Measurements from ENCODE around the gene PPHLN1.
"Not testable (repeated sequence)": the region's sequence is repeated elsewhere in the genome, so short reads cannot be mapped to it uniquely, and the experiment has no call there.

PPHLN1 gene

DNA sequence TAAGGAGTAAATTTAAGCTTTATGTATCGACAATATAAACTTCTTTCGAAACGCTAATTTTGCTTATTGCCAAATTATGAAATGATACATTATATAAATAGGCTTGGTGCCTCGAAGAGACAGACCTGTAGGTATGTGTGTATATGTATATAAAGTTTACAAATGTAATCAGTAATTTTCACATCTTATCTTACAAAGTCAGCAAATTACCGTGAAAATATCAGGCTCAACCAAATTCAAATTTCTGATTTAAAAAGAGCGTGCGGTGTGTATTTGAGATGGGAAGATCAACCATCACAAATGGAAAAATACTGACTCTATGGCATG lies 678 bp upstream of the PPHLN1 start (continued):
- TF ChIP-seq, protein P1, sequence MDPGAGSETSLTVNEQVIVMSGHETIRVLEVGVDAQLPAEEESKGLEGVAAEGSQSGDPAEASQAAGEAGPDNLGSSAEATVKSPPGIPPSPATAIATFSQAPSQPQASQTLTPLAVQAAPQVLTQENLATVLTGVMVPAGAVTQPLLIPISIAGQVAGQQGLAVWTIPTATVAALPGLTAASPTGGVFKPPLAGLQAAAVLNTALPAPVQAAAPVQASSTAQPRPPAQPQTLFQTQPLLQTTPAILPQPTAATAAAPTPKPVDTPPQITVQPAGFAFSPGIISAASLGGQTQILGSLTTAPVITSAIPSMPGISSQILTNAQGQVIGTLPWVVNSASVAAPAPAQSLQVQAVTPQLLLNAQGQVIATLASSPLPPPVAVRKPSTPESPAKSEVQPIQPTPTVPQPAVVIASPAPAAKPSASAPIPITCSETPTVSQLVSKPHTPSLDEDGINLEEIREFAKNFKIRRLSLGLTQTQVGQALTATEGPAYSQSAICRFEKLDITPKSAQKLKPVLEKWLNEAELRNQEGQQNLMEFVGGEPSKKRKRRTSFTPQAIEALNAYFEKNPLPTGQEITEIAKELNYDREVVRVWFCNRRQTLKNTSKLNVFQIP (CRISPR knock-in tag; IDR thresholded peaks at IDR 0.05; ENCODE audit: borderline replicate concordance, low read depth) = no peak
- TF ChIP-seq ZNF70 (CRISPR knock-in tag; IDR thresholded peaks at IDR 0.05) (no peak), SNAI2 (CRISPR knock-in tag; IDR thresholded peaks at IDR 0.05) (no peak)
- TF ChIP-seq, protein P2, sequence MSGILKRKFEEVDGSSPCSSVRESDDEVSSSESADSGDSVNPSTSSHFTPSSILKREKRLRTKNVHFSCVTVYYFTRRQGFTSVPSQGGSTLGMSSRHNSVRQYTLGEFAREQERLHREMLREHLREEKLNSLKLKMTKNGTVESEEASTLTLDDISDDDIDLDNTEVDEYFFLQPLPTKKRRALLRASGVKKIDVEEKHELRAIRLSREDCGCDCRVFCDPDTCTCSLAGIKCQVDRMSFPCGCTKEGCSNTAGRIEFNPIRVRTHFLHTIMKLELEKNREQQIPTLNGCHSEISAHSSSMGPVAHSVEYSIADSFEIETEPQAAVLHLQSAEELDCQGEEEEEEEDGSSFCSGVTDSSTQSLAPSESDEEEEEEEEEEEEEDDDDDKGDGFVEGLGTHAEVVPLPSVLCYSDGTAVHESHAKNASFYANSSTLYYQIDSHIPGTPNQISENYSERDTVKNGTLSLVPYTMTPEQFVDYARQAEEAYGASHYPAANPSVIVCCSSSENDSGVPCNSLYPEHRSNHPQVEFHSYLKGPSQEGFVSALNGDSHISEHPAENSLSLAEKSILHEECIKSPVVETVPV (CRISPR knock-in tag; IDR thresholded peaks at IDR 0.05) = no peak

DNA sequence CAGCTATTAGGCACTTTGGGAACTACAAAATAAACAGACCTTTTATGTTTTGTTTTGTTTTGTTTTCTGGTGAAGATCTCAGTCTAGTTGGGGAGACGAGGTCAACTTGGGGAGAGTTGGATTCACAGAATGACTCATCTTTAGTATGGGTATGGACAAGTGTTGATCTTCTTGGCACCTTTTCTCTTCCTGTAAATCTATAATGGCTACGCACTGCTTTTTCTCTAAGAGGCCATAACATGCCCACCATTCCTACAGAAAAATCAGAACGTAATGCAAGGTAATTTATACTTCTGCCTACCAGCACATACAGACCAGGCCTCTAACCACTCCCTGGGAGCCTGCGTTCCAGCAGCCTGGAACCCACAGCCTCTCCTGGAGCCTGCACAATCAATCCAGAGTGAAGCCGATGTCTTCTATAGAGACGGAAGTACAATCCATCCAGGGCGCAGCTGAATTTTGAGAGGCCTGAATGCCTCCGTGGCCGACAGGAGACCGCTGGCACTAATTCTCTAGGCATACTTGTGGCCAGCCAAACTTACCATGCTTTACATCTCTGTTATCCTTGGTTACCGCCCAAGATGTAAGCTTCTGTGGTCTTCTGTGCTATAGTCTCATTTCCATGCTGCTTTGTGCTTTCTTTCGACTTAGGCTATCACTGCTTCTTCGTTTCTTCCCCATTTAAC lies 717 bp downstream of the PPHLN1 start:
- TF ChIP-seq ZC3H10 (CRISPR knock-in tag; IDR thresholded peaks at IDR 0.05) (no peak), RARB (CRISPR knock-in tag; IDR thresholded peaks at IDR 0.05) (no peak), ZFP3 (CRISPR knock-in tag; IDR thresholded peaks at IDR 0.05) (no peak), CSDC2 (CRISPR knock-in tag; IDR thresholded peaks at IDR 0.05) (no peak), ZNF8 (CRISPR knock-in tag; IDR thresholded peaks at IDR 0.05) (no peak), GLIS3 (CRISPR knock-in tag; IDR thresholded peaks at IDR 0.05) (no peak), SNAI2 (CRISPR knock-in tag; IDR thresholded peaks at IDR 0.05) (no peak), OSR1 (CRISPR knock-in tag; IDR thresholded peaks at IDR 0.05) (no peak), ZNF70 (CRISPR knock-in tag; IDR thresholded peaks at IDR 0.05) (no peak), ZNF565 (CRISPR knock-in tag; conservative IDR thresholded peaks at IDR 0.05; ENCODE audit: low read depth) (no peak), PPARA (CRISPR knock-in tag; IDR thresholded peaks at IDR 0.05; ENCODE audit: borderline replicate concordance) (no peak), ARNTL (CRISPR knock-in tag; IDR thresholded peaks at IDR 0.05; ENCODE audit: borderline replicate concordance, low read depth) (no peak), ISL1 (CRISPR knock-in tag; IDR thresholded peaks at IDR 0.05) (no peak), ZFP30 (CRISPR knock-in tag; IDR thresholded peaks at IDR 0.05) (no peak)
- TF ChIP-seq, protein P2 (CRISPR knock-in tag; IDR thresholded peaks at IDR 0.05) = no peak
- TF ChIP-seq, protein P3, sequence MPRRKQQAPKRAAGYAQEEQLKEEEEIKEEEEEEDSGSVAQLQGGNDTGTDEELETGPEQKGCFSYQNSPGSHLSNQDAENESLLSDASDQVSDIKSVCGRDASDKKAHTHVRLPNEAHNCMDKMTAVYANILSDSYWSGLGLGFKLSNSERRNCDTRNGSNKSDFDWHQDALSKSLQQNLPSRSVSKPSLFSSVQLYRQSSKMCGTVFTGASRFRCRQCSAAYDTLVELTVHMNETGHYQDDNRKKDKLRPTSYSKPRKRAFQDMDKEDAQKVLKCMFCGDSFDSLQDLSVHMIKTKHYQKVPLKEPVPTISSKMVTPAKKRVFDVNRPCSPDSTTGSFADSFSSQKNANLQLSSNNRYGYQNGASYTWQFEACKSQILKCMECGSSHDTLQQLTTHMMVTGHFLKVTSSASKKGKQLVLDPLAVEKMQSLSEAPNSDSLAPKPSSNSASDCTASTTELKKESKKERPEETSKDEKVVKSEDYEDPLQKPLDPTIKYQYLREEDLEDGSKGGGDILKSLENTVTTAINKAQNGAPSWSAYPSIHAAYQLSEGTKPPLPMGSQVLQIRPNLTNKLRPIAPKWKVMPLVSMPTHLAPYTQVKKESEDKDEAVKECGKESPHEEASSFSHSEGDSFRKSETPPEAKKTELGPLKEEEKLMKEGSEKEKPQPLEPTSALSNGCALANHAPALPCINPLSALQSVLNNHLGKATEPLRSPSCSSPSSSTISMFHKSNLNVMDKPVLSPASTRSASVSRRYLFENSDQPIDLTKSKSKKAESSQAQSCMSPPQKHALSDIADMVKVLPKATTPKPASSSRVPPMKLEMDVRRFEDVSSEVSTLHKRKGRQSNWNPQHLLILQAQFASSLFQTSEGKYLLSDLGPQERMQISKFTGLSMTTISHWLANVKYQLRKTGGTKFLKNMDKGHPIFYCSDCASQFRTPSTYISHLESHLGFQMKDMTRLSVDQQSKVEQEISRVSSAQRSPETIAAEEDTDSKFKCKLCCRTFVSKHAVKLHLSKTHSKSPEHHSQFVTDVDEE (CRISPR knock-in tag; IDR thresholded peaks at IDR 0.05) = no peak
- TF ChIP-seq, protein P4, sequence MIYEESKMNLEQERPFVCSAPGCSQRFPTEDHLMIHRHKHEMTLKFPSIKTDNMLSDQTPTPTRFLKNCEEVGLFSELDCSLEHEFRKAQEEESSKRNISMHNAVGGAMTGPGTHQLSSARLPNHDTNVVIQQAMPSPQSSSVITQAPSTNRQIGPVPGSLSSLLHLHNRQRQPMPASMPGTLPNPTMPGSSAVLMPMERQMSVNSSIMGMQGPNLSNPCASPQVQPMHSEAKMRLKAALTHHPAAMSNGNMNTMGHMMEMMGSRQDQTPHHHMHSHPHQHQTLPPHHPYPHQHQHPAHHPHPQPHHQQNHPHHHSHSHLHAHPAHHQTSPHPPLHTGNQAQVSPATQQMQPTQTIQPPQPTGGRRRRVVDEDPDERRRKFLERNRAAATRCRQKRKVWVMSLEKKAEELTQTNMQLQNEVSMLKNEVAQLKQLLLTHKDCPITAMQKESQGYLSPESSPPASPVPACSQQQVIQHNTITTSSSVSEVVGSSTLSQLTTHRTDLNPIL (CRISPR knock-in tag; IDR thresholded peaks at IDR 0.05; ENCODE audit: low read depth) = no peak
- peak; percentile 43 for ATAC-seq

DNA sequence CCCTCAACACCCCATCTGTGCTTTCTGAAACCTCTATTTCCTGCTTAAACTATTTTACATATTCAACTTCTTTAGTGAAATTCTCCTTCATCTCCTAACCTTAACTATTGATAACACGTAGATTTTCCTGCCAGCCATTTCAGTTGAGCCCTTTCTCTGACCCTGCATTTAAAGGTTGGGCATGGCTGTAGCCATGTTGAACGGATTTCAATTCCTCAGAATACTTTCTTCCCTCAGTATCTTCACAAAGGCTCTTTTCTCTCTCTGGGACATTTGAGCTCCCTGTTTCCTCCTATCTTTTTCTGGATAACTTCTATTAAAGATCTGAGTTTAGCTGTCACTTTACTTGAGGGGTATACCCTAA lies 1.2 kb downstream of the PPHLN1 start:
- no peak for ATAC-seq
- no peak for TF ChIP-seq CSDC2 (CRISPR knock-in tag; IDR thresholded peaks at IDR 0.05)
- no peak for TF ChIP-seq RARB (CRISPR knock-in tag; IDR thresholded peaks at IDR 0.05)
- TF ChIP-seq, protein P2 (CRISPR knock-in tag; IDR thresholded peaks at IDR 0.05) = no peak
- no peak for TF ChIP-seq ZNF565 (CRISPR knock-in tag; conservative IDR thresholded peaks at IDR 0.05; ENCODE audit: low read depth)
- TF ChIP-seq ZC3H10 (CRISPR knock-in tag; IDR thresholded peaks at IDR 0.05) = no peak

DNA sequence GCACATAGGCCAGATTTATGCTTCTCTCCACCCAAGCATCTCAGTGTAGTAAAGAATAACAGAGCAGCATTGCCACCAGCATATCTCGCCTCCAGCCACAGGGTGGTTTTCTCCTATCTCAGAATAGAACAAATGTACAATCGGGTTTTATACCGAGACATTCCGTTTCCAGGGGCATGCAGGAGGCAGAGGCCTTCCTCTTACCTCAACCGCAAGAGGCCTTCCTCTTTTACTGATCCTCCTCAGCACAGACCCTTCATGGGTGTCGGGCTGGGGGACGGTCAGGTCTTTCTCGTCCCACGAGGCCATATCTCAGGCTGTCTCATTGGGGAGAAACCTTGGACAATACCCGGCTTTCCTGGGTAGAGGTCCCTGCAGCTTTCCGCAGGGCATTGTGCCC lies 4.1 kb downstream of the PPHLN1 start:
- not testable (repeated sequence) for ATAC-seq

Data from SK-N-SH treated with all-trans-retinoic acid at 6 μM for 48 hours (cell line).